Activated CD4-positive, alpha-beta T cell treated with anti-CD3 and anti-CD28 coated beads for 48 hours (primary cell): ENCODE measurements around the gene LRRC74B.
"Not testable (repeated sequence)": the region's sequence is repeated elsewhere in the genome, so short reads cannot be mapped to it uniquely, and the experiment has no call there.

Source experiments
- DNase-seq: peaks from one replicate; pipeline ENCODE4 v3.0.0-alpha.2; 2020

The LRRC74B gene

GRCh38 chr22:21079493-21079892 is 33.7 kb downstream of the LRRC74B start:
- no peak for DNase-seq

GRCh38 chr22:21080435-21081137 is 34.8 kb downstream of the LRRC74B start:
- DNase-seq = no peak

- no peak for DNase-seq
Observed at GRCh38 chr22:21082248-21082647, 36.5 kb downstream of the LRRC74B start.

GRCh38 chr22:21087119-21087518 is 41.4 kb downstream of the LRRC74B start:
- no peak for DNase-seq

- DNase-seq = not testable (repeated sequence)
Observed at GRCh38 chr22:21087926-21088325, 42.2 kb downstream of the LRRC74B start.

- DNase-seq = not testable (repeated sequence)
Observed at GRCh38 chr22:21091220-21091619, 45.5 kb downstream of the LRRC74B start.

- DNase-seq = no peak
Observed at GRCh38 chr22:21092797-21093554, 47.2 kb downstream of the LRRC74B start.

- DNase-seq = not testable (repeated sequence)
Observed at GRCh38 chr22:21093555-21094137, 47.9 kb downstream of the LRRC74B start.

- DNase-seq = no peak
Observed at GRCh38 chr22:21094911-21095772, 49.4 kb downstream of the LRRC74B start.

- DNase-seq = no peak
Observed at GRCh38 chr22:21095773-21096107, 50.0 kb downstream of the LRRC74B start.

GRCh38 chr22:21096878-21097277 is 51.1 kb downstream of the LRRC74B start:
- not testable (repeated sequence) for DNase-seq

- peak; percentile 18 for DNase-seq
Observed at GRCh38 chr22:21098099-21098671, 52.4 kb downstream of the LRRC74B start.

- DNase-seq = no peak
Observed at GRCh38 chr22:21099578-21099977, 53.8 kb downstream of the LRRC74B start.

- no peak for DNase-seq
Observed at GRCh38 chr22:21100149-21101032, 54.6 kb downstream of the LRRC74B start.

GRCh38 chr22:21101877-21102638 is 56.3 kb downstream of the LRRC74B start:
- no peak for DNase-seq

- peak; percentile 89 for DNase-seq
Observed at GRCh38 chr22:21102659-21103267, 57.0 kb downstream of the LRRC74B start.

GRCh38 chr22:21103633-21104032 is 57.9 kb downstream of the LRRC74B start:
- no peak for DNase-seq

- no peak for DNase-seq
Observed at GRCh38 chr22:21104126-21104691, 58.5 kb downstream of the LRRC74B start.

GRCh38 chr22:21105294-21105693 is 59.5 kb downstream of the LRRC74B start:
- DNase-seq = no peak

- no peak for DNase-seq
Observed at GRCh38 chr22:21106000-21106399, 60.3 kb downstream of the LRRC74B start.
